ENCODE results near the gene RBPJL.

RBPJL gene

DNA sequence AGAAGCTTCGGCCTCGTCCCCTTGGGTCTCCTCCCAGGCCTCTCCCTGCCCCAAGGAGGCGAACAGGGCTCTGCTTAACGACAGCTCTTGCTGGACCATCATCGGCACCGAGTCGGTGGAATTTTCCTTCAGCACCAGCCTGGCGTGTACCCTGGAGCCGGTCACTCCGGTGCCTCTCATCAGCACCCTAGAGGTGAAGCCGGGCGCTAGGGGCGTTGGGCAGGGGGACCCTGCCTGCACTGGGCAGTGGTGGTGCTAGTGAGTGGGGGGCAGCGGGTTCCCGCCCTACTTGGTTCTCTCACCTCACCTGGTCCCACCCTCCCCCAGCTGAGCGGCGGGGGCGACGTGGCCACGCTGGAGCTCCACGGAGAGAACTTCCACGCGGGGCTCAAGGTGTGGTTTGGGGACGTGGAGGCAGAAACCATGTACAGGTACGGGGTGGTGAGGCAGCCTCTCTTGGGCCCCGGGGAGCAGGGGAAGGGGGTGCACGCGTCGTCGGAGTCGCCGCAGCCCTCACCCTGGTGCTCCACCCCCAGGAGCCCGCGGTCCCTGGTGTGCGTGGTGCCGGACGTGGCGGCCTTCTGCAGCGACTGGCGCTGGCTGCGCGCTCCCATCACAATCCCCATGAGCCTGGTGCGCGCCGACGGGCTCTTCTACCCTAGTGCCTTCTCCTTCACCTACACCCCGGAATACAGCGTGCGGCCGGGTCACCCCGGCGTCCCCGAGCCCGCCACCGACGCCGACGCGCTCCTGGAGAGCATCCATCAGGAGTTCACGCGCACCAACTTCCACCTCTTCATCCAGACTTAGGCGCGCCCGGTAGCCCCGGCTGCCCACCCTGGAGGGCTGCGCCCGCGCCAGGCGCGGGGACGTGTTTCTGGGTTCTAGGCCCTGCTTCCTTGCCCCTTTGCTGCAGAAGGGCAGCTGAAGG is 9.8 kb downstream of the RBPJL start:
- TF ChIP-seq, protein P1, sequence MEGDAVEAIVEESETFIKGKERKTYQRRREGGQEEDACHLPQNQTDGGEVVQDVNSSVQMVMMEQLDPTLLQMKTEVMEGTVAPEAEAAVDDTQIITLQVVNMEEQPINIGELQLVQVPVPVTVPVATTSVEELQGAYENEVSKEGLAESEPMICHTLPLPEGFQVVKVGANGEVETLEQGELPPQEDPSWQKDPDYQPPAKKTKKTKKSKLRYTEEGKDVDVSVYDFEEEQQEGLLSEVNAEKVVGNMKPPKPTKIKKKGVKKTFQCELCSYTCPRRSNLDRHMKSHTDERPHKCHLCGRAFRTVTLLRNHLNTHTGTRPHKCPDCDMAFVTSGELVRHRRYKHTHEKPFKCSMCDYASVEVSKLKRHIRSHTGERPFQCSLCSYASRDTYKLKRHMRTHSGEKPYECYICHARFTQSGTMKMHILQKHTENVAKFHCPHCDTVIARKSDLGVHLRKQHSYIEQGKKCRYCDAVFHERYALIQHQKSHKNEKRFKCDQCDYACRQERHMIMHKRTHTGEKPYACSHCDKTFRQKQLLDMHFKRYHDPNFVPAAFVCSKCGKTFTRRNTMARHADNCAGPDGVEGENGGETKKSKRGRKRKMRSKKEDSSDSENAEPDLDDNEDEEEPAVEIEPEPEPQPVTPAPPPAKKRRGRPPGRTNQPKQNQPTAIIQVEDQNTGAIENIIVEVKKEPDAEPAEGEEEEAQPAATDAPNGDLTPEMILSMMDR (IDR thresholded peaks at IDR 0.05; ENCODE audit: insufficient read depth, missing control alignments) = no peak
- no peak for FAIRE-seq
- no peak for DNase-seq (ENCODE audit: insufficient read length, low spot score)

- FAIRE-seq (no peak), DNase-seq (ENCODE audit: insufficient read length, low spot score) (no peak)
- TF ChIP-seq, protein P1 (IDR thresholded peaks at IDR 0.05; ENCODE audit: insufficient read depth, missing control alignments) = no peak
Observed at GRCh38 chr20:45317826-45318225, 11.2 kb downstream of the RBPJL start.

DNA sequence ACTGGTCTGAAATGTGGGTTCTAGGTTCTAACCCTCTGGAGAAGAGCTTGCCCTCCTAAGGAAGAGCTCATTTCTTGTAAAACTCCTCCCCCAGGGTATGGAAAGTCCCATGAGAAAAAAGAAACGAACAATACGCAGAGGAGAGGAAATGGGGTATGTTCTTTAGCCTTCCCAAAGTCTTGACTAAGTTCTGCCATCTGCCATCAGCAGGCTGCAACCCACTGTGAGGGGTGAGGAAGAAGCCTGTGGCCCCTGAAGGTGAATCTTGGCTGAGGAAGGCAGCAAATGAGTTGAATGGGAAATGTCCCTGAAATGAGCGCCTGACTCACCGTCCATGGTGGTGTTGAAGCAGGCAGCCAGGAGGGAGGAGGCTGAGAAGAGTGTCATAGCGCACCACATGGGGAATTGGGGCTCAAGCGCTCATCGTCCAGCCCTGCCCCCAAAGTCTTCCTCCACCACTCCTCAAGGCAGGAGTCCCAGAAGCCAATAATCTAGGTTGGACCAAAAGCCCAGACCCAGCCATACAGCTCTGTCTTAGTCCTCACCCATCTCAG is 11.8 kb downstream of the RBPJL start:
- DNase-seq (ENCODE audit: insufficient read length, low spot score) (no peak), FAIRE-seq (no peak)
- TF ChIP-seq, protein P1 (IDR thresholded peaks at IDR 0.05; ENCODE audit: insufficient read depth, missing control alignments) = no peak

DNA sequence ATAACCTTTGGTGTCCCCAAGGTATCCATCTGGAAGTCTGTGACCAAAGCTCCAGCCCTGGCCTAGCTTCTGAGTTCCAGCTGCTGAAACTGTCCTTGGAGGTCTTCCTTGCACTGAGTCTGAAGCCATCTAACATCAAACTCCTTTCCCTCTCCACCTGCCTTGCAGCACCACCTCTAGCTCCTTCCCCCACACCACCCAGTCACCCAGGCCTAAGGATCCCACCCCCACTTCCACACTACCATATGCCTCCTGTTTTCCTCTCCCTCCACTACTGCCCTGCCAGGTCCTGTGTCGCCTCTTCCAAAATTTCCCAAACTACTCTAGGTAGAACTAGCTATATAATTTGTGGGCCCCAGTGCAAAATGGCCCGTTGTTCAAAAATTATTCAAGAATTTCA is 12.3 kb downstream of the RBPJL start:
- no peak for FAIRE-seq
- no peak for DNase-seq (ENCODE audit: insufficient read length, low spot score)
- TF ChIP-seq, protein P1 (IDR thresholded peaks at IDR 0.05; ENCODE audit: insufficient read depth, missing control alignments) = no peak

- FAIRE-seq = no peak
- TF ChIP-seq, protein P1 (IDR thresholded peaks at IDR 0.05; ENCODE audit: insufficient read depth, missing control alignments) = no peak
- DNase-seq (ENCODE audit: insufficient read length, low spot score) = no peak
Observed at GRCh38 chr20:45320948-45321595, 14.4 kb downstream of the RBPJL start.

DNA sequence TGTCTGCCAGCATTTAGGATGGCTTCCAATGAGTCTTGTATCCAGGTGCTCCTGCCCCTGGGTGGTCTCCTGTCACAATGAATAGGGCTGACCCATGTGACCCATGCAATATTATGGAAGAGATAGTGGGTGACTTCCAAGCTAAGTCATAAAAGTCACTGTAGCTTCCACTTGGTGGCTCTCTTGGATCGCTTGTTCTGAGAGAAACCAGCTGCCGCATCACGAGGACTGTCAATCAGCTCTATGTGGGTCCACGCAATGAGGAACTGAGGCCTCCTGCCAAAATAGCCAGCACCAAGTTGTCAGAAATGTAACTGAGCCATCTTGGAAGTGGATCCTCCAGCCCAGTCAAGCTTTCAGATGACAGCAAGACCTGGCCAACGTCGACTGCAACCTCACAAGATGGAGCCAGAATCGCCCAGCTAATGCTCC is 16.3 kb downstream of the RBPJL start:
- TF ChIP-seq, protein P1 (IDR thresholded peaks at IDR 0.05; ENCODE audit: insufficient read depth, missing control alignments) = peak; percentile 52
- FAIRE-seq (no peak), DNase-seq (ENCODE audit: insufficient read length, low spot score) (no peak)

Measured in D721Med (cell line).